ENCODE data around the gene ENTPD6. TPM values are rescaled to one million over a fixed set of nuclear protein-coding genes. Genes with fewer than 3 reads are reported as not detected.

ENTPD6 gene
- polyA plus RNA-seq, 1 donor from 2014 or later = 143 TPM

DNA sequence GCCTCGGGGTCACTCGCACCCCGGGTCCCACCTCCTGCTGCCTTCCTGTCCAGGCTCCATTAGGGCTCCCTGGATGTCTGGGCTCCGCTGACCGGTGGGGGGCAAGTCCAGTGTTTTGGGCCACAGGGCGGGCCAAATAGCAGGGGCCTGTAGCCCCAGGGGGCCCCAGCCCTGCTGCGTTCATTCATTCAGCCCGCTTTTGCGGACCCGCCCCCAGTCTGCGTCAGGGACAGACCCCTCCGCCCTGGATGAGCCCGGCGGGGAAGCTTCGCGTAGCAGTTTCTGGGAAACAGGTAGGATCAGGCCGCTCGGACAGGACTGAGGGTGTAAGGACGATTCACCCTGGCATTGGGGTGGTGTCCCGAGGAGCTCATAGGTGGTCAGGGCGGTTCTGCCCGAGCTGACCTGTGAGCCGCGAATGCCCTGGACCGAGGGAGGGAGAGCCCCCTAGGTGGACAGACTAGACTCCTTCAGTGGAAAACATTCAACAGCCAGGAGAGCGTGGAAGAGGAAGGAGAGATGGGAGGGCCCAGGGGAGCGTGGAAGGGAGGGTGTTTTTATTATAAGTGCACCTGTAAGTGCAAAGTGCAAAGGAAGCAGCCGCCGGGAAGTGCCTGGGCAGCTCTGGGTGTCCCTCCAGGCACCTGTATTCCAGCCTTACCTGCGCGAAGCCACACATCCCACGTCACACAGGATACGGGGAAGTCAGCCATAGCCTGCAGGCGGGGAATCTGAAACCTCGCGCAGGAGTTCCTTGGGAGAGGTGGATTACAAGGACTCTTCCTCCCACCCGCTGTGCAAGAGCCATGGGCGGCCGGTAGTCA, 662 bp downstream of the ENTPD6 start:
- Histone ChIP-seq H3K9me2 (ENCODE audit: insufficient read depth, low read length) (no peaks in the 10 kb centered on the region), H3K9ac (ENCODE audit: low read length) (peak overlapping the region; percentile 89), H3F3A (ENCODE audit: insufficient read depth, low read length, poor library complexity, severe bottlenecking) (no peaks in the 10 kb centered on the region), H3K27me3 (ENCODE audit: insufficient read depth, low read depth, low read length) (no peaks in the 10 kb centered on the region), H3K36me3 (ENCODE audit: insufficient read depth, low read length) (no peaks in the 10 kb centered on the region), H3K9me3 (ENCODE audit: low read length) (no peaks in the 10 kb centered on the region), H3K27ac (ENCODE audit: low read length) (peak overlapping the region; percentile 84), H3K4me3 (ENCODE audit: low read length) (peak overlapping the region; percentile 92), H4K20me1 (ENCODE audit: insufficient read depth) (no peaks in the 10 kb centered on the region), H3K79me2 (replicated peaks; ENCODE audit: insufficient read depth, low read length) (peaks cover 26% of the 10 kb centered on the region), H2AFZ (ENCODE audit: low read depth, low read length) (peak overlapping the region; percentile 98), H3K4me2 (ENCODE audit: low read length) (peak overlapping the region; percentile 94)
- TF ChIP-seq POLR2AphosphoS5 (IDR thresholded peaks at IDR 0.05) (no peak), MXI1 (conservative IDR thresholded peaks at IDR 0.05; ENCODE audit: poor library complexity, severe bottlenecking) (peak; percentile 44), RAD21 (conservative IDR thresholded peaks at IDR 0.05) (no peak), TAF1 (IDR thresholded peaks at IDR 0.05; ENCODE audit: low read depth) (peak; percentile 41), EZH2 (IDR thresholded peaks at IDR 0.05; ENCODE audit: borderline replicate concordance, insufficient read depth, low read length, poor library complexity, severe bottlenecking) (no peak)

DNA sequence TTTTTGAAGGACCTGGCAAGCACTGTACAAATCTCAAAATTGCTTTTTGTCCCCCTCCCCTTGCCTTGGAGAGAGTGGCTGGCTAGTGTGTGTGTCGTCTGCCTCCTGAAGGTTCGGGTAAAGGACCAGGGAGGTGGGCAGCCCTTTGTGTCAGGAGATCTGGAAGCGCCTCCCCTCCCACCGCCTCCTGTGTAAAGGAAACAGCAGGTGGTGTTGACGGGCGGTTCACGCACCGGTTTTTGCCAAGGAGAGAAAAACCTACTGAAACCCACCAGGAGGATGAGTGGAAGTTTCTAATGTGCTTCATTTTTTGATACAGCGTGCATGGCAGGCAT, 1.2 kb downstream of the ENTPD6 start:
- Histone ChIP-seq H3K9me2 (ENCODE audit: insufficient read depth, low read length) (no peaks in the 10 kb centered on the region), H3K79me2 (replicated peaks; ENCODE audit: insufficient read depth, low read length) (peaks cover 32% of the 10 kb centered on the region), H4K20me1 (ENCODE audit: insufficient read depth) (no peaks in the 10 kb centered on the region), H3K27ac (ENCODE audit: low read length) (peak overlapping the region; percentile 84), H3K9ac (ENCODE audit: low read length) (peak overlapping the region; percentile 89), H3K4me3 (ENCODE audit: low read length) (peak overlapping the region; percentile 92), H3K36me3 (ENCODE audit: insufficient read depth, low read length) (no peaks in the 10 kb centered on the region), H3K27me3 (ENCODE audit: insufficient read depth, low read depth, low read length) (no peaks in the 10 kb centered on the region), H3K9me3 (ENCODE audit: low read length) (no peaks in the 10 kb centered on the region), H2AFZ (ENCODE audit: low read depth, low read length) (peak overlapping the region; percentile 98), H3F3A (ENCODE audit: insufficient read depth, low read length, poor library complexity, severe bottlenecking) (no peaks in the 10 kb centered on the region), H3K4me2 (ENCODE audit: low read length) (peak overlapping the region; percentile 94)
- no peak for TF ChIP-seq MXI1 (conservative IDR thresholded peaks at IDR 0.05; ENCODE audit: poor library complexity, severe bottlenecking)
- TF ChIP-seq, protein P1, sequence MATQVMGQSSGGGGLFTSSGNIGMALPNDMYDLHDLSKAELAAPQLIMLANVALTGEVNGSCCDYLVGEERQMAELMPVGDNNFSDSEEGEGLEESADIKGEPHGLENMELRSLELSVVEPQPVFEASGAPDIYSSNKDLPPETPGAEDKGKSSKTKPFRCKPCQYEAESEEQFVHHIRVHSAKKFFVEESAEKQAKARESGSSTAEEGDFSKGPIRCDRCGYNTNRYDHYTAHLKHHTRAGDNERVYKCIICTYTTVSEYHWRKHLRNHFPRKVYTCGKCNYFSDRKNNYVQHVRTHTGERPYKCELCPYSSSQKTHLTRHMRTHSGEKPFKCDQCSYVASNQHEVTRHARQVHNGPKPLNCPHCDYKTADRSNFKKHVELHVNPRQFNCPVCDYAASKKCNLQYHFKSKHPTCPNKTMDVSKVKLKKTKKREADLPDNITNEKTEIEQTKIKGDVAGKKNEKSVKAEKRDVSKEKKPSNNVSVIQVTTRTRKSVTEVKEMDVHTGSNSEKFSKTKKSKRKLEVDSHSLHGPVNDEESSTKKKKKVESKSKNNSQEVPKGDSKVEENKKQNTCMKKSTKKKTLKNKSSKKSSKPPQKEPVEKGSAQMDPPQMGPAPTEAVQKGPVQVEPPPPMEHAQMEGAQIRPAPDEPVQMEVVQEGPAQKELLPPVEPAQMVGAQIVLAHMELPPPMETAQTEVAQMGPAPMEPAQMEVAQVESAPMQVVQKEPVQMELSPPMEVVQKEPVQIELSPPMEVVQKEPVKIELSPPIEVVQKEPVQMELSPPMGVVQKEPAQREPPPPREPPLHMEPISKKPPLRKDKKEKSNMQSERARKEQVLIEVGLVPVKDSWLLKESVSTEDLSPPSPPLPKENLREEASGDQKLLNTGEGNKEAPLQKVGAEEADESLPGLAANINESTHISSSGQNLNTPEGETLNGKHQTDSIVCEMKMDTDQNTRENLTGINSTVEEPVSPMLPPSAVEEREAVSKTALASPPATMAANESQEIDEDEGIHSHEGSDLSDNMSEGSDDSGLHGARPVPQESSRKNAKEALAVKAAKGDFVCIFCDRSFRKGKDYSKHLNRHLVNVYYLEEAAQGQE (IDR thresholded peaks at IDR 0.05; ENCODE audit: borderline replicate concordance) = no peak
- TF ChIP-seq SMC3 (conservative IDR thresholded peaks at IDR 0.05; ENCODE audit: poor library complexity) = no peak
- TF ChIP-seq TAF1 (IDR thresholded peaks at IDR 0.05; ENCODE audit: low read depth) = no peak
- no peak for TF ChIP-seq RAD21 (conservative IDR thresholded peaks at IDR 0.05)
- no peak for TF ChIP-seq EP300 (conservative IDR thresholded peaks at IDR 0.05; ENCODE audit: poor library complexity, severe bottlenecking)
- no peak for TF ChIP-seq CTCF (IDR thresholded peaks at IDR 0.05; ENCODE audit: poor library complexity, severe bottlenecking)
